GM19438 (cell line): Measurements from ENCODE around the gene MEPCE.
"Not testable (repeated sequence)": the region's sequence is repeated elsewhere in the genome, so short reads cannot be mapped to it uniquely, and the experiment has no call there.

Experiments
- ATAC-seq: cut with Tn5 transposase; IDR thresholded peaks from one replicate; pipeline ENCODE4 v1.9.1; 2021; ENCODE audit warnings: low read depth; ENCODE audit not compliant: unreplicated experiment

MEPCE gene

GRCh38 chr7:100433592-100434296, 4.1 kb downstream of the MEPCE start:
- ATAC-seq, result no peak

GRCh38 chr7:100434297-100435144, 4.9 kb downstream of the MEPCE start:
- no peak for ATAC-seq

GRCh38 chr7:100435401-100436304, 6.0 kb downstream of the MEPCE start:
- peak; percentile 20 for ATAC-seq

DNA sequence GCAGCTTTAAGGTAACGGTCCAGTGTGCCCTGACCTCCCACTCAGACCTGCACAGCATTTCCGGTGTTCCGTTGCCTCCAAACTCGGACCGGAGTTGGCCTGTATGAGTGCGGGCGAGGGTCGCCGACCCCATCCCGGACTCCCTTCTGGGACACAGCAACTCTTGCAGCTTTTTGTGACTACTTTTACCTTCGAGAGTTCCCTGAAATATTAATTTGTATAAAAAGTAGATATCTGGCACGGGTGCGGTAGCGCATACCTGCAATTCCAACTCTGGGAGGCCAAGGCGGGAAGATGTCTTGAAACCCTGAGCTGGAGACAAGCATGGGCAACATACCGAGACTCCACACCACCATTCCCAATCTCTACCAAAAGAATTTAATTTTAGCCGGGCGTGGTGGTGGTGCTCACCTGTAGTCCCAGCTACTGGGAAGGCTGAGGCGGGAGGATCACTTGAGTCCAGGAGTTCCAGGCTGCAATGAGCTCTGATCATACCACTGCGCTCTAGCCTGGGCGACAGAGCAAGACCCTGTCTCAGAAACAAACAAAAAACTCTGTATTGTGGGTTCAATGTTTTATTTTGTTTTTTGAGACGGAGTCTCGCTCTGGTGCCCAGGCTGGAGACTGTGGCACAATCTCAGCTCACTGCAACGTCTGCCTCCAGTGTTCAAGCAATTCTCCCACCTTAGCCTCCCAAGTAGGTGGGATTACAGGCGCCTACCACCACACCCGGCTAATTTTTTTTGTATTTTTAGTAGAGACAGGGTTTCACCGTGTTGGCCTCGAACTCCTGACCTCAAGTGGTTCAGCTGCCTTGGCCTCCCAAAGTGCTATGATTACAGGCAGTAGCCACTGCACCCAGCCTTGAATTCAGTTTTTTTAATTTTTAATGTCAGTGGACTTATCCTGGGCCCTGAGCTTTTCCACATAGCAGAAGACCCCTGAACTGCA, 7.8 kb downstream of the MEPCE start:
- no peak for ATAC-seq

DNA sequence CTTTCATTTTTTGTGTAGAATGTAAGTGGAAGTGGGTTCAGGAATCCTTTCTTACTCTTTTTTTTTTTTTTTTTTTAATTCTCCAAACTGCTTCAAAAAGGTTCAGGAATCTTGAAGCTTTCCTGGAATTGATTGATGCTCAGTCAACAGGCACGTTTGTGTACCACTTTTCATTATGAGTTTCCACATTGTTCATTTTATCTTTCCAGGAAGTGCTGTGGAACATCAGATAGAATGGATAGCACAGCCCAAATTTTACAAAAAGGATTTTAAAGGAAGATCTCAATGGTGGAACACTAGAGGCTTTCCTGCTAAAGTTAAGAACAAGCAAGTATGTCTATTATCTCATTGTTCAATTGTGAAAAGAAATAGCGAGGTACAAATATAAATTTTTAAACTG, 8.5 kb downstream of the MEPCE start:
- ATAC-seq, result no peak

GRCh38 chr7:100438731-100439130, 9.1 kb downstream of the MEPCE start:
- ATAC-seq, result not testable (repeated sequence)

- ATAC-seq, result not testable (repeated sequence)
Measured at GRCh38 chr7:100439244-100439643, 9.6 kb downstream of the MEPCE start.

DNA sequence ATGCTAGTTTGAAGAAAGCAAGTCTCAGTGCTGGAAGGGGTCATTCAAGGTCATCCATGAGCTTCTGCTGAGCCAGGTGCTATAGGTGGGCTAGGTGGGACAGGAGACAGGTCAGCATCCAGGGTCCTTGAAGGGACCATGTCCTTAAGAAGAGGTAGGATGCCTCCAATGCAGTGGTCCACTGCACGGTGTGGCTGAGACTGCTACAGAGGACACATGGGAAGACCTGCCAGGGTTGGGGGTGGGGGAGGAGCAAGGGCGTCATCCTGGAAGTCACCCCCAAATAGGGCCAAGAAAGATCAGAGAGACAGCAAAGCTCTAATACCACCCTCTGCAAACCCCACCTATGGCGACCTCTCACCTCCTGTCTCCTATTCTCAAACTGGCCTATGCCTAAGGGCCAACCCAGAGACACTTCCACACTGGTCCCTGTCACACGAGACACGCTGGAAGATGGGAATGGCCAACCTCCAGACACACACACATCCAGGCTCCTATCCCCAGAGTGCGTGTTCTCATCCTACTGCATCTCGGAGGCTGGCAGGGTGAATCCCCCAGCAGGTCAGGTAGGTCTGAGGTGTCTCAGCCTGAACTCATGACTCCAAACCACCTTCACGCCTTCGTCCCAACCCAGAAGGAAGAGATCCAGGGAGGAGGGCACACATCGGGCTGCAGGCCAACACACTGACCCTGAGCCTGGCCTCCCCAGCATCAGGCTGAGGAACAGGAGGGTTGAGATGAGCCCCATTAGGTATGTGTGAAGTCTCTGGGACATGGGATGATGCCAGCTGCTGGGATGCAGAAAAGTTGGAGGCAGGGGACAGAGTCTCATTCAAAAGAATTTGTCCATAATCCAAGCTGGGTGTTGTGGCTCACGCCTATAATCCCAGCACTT, 12.3 kb downstream of the MEPCE start:
- ATAC-seq, result no peak

- ATAC-seq, result no peak
Measured at GRCh38 chr7:100443096-100443840, 13.6 kb downstream of the MEPCE start.

DNA sequence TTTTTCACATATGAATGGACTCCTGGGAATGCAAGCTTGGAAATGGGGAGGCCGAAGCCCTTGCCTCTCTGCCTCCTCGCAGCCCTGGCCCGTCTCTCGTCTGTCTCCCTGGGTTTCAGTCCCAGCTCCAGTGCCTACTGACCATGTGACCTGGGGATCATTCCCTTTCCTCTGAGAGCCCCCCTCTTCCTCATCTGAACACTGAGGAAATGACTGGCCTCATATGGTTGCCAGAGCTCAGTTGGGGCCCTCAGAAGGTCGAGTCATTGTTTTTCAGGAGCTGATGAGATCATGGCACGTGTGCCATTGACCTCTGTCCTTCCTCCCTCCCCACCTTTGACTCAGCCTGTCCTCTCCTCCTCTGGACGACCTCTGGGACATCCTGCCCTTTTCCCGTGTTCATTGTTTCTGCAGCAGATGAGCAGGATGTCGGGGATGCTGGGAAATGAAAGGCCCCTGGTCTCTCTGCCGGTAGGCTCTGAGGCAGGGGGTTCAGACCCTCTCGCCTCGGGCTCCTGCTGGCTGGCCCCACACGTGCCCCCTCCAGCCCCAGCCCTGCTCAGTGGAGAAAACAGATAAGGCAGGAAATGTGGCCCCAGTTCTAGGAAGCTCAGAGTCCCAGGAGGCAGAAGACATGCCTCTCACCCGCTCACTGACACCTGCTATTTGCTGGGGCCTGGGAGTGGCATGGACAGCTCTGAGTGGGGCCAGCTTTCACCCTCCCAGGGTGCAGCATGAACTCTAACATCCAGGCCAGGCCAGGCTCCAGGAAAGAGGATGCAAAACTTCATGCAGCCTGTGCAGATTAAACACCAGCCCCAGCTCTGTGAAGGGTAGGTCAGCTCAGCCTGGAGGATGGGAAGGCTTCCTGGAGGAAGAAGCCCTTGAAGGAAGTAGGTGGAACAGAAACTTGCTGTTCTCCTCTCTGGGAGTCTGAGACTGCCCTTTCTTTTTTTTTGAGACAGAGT, 15.0 kb downstream of the MEPCE start:
- ATAC-seq, result no peak

DNA sequence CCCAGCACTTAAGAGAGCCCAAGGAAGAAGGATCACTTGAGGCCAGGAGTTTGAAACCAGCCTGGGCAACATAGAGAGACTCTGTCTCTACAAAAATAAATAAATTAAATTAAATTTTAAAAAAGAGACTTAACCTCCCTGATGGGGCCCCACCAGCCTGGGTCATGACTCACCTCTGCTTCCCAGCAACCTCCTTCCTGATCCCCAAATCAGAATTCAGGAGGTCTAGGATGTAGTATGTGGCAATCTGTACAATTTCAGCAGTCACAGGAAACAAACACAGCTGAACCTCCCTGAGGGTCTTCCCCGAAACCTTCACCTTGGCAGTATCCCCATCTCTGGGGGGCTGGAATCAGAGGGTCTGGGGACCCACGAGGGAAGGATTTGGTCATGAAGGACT, 16.4 kb downstream of the MEPCE start:
- ATAC-seq, result no peak

GRCh38 chr7:100447363-100447762, 17.7 kb downstream of the MEPCE start:
- ATAC-seq, result not testable (repeated sequence)

GRCh38 chr7:100449190-100449795, 19.7 kb downstream of the MEPCE start:
- no peak for ATAC-seq

GRCh38 chr7:100452513-100452912, 22.9 kb downstream of the MEPCE start:
- ATAC-seq, result no peak

- not testable (repeated sequence) for ATAC-seq
Measured at GRCh38 chr7:100453854-100454253, 24.2 kb downstream of the MEPCE start.

DNA sequence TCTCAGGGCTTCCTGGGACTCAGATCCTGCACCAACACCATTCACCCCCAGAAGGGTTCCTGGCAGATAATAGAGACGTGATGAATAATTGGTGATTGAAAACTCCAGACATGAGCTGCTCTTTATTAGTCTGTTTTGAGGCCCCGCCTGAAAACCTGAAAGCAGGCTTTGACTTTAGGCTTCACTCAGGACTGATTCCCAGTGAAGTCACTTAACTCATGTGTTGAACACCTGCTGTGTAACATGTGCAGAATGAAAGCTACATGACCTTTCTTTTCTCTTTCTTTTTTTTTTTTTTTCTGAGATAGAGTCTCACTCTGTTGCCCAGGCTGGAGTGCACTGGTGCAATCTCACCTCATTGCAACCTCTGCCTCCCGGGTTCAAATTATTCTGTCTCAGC, 25.6 kb downstream of the MEPCE start:
- ATAC-seq, result no peak

DNA sequence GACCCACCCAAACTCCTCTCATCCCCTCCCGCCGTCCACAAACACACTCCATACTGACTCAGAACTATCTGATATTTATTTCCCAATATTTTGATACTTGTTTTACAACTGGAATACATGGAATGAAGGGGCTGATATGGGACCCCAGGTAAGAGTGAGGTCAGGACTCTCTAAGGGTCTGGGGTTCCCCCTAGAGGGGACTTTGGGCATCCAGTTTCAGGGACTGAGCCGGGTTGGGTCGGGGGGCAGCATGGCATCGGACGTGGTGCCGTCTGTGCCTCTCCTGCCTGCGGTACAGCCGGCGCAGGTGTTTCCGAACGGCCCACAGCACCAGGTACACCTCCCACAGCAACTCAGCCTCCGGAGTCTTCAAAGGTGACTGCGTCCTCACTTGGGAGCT, 26.9 kb downstream of the MEPCE start:
- no peak for ATAC-seq
